GOT3 (cell line): ENCODE results near the gene CDR2L.

ENCODE experiments used
- DNase-seq: peaks from one replicate; lab custom pipeline; 2025; ENCODE audit warnings: mixed read lengths; lab: John Stamatoyannopoulos, UW

CDR2L gene

GRCh38 chr17:74987418-74987908, at the start of gene CDR2L:
TSS of gene CDR2L (plus strand) at chr17:74987632. CDS start at chr17:74988044, 412 bp downstream.
- DNase-seq: peak; percentile 70

GRCh38 chr17:74938194-74938950, 49.1 kb upstream of the CDR2L start:
- no peak for DNase-seq

- DNase-seq: no peak
These were observed 47.9 kb upstream of the CDR2L start for GRCh38 chr17:74939534-74939933.

GRCh38 chr17:74941128-74941725, 46.2 kb upstream of the CDR2L start:
- DNase-seq: no peak

- DNase-seq: no peak
These were observed 43.5 kb upstream of the CDR2L start for GRCh38 chr17:74943808-74944522.

- DNase-seq: no peak
These were observed 41.9 kb upstream of the CDR2L start for GRCh38 chr17:74945543-74945942.

GRCh38 chr17:74946641-74947040, 40.8 kb upstream of the CDR2L start:
- DNase-seq: no peak

- DNase-seq: no peak
These were observed 40.2 kb upstream of the CDR2L start for GRCh38 chr17:74947041-74947754.

GRCh38 chr17:74949455-74950115, 37.8 kb upstream of the CDR2L start:
- DNase-seq: no peak

GRCh38 chr17:74950207-74950606, 37.2 kb upstream of the CDR2L start:
- DNase-seq: no peak

- no peak for DNase-seq
These were observed 36.4 kb upstream of the CDR2L start for GRCh38 chr17:74951065-74951464.

- no peak for DNase-seq
These were observed 35.6 kb upstream of the CDR2L start for GRCh38 chr17:74951680-74952421.

- no peak for DNase-seq
These were observed 34.9 kb upstream of the CDR2L start for GRCh38 chr17:74952431-74953133.

GRCh38 chr17:74953134-74953687, 34.2 kb upstream of the CDR2L start:
- DNase-seq: no peak

GRCh38 chr17:74954115-74954514, 33.3 kb upstream of the CDR2L start:
- no peak for DNase-seq

- no peak for DNase-seq
These were observed 32.6 kb upstream of the CDR2L start for GRCh38 chr17:74954665-74955421.

- no peak for DNase-seq
These were observed 31.3 kb upstream of the CDR2L start for GRCh38 chr17:74956093-74956492.

GRCh38 chr17:74957935-74958740, 29.3 kb upstream of the CDR2L start:
- peak; percentile 43 for DNase-seq
